MCF 10A (cell line): ENCODE data around the gene CROCC. TPM values are rescaled to one million over a fixed set of nuclear protein-coding genes. Genes with fewer than 3 reads are reported as not detected.
"Not testable (repeated sequence)": the region's sequence is repeated elsewhere in the genome, so short reads cannot be mapped to it uniquely, and the experiment has no call there.

ENCODE experiments used
- Bru-seq: library from RNA; stranded (reverse); fragments of 400-500 nt; gene quantifications from one replicate; lab custom pipeline; 2021; lab: Mats Ljungman, UMichigan
- BruChase-seq, 2 experiments: library from RNA; stranded (reverse); fragments of 400-500 nt; gene quantifications; one replicate each; lab custom pipeline; 2021; lab: Mats Ljungman, UMichigan
- BruUV-seq: library from RNA; stranded (reverse); fragments of 400-500 nt; replicated peaks from 2 replicates; lab custom pipeline; 2021; lab: Mats Ljungman, UMichigan
- CTCF ChIA-PET: fragments of 300-600 bp; sonication (Branson Sonifier 250); formaldehyde crosslinking; extraction: SDS; loops from one replicate; lab custom pipeline; 2021; ENCODE audit warnings: antibody characterized with exemption, inconsistent platforms; lab: Yijun Ruan, JAX
- POLR2A ChIA-PET: fragments of 300-600, 350-650 bp; sonication (Branson Sonifier 250); formaldehyde crosslinking; extraction: SDS; loops from one replicate; lab custom pipeline; 2020; ENCODE audit warnings: antibody characterized with exemption, inconsistent platforms; lab: Yijun Ruan, JAX
- DNase-seq: peaks from one replicate; pipeline ENCODE4 v3.0.0-alpha.2; 2018; ENCODE audit not compliant: unreplicated experiment
- H3K27ac Mint-ChIP-seq: one replicate; pipeline ENCODE4 v1.8.0; 2022; ENCODE audit warnings: mild to moderate bottlenecking, low read depth, mixed read lengths; ENCODE audit not compliant: unreplicated experiment
- H3K27me3 Mint-ChIP-seq: one replicate; pipeline ENCODE4 v1.8.0; 2022; ENCODE audit warnings: mixed read lengths; ENCODE audit not compliant: insufficient read depth, unreplicated experiment
- H3K36me3 Mint-ChIP-seq: one replicate; pipeline ENCODE4 v1.8.0; 2022; ENCODE audit warnings: mild to moderate bottlenecking, moderate library complexity, mixed read lengths; ENCODE audit not compliant: insufficient read depth, unreplicated experiment
- H3K4me1 Mint-ChIP-seq: one replicate; pipeline ENCODE4 v1.8.0; 2022; ENCODE audit warnings: mixed read lengths; ENCODE audit not compliant: insufficient read depth, unreplicated experiment
- H3K4me3 Mint-ChIP-seq: one replicate; pipeline ENCODE4 v1.8.0; 2022; ENCODE audit warnings: mild to moderate bottlenecking, moderate library complexity, mixed read lengths; ENCODE audit not compliant: unreplicated experiment
- H3K9me3 Mint-ChIP-seq: one replicate; pipeline ENCODE4 v1.8.0; 2022; ENCODE audit warnings: mixed read lengths; ENCODE audit not compliant: unreplicated experiment
- CTCF ChIP-seq: fragments of 200-600 bp; IDR thresholded peaks from one replicate; pipeline ENCODE4 v1.8.0; 2022; ENCODE audit warnings: antibody characterized with exemption, mild to moderate bottlenecking; ENCODE audit not compliant: unreplicated experiment
- intact Hi-C: fragments of 100-400 bp; cut with micrococcal nuclease; formaldehyde crosslinking; loops from 2 replicates; pipeline ENCODE4 v1.14.1; 2022
- long read RNA-seq: library from polyadenylated mRNA; stranded (forward); transcript quantifications from one replicate; pipeline ENCODE4 v2.0.0, GENCODE V29; 2022
- total RNA-seq: library from RNA; stranded (reverse); gene quantifications from 2 replicates; pipeline ENCODE4 v1.2.3, GENCODE V29; 2022

CROCC gene
- 8.8 and 9.6 TPM in 2 replicates for total RNA-seq
- Bru-seq, nascent RNA = percentile 35 among the genes with signal in this experiment
- percentile 37 among the genes with signal in this experiment for BruChase-seq, experiment 1, labeled RNA remaining after a 6-hour chase
- BruChase-seq, experiment 2, labeled RNA remaining after a 2-hour chase = percentile 33 among the genes with signal in this experiment
- long read RNA-seq, partial matches to known transcripts = 2 of 6 reads
- long read RNA-seq, other reads (novel, unspliced or antisense) = 4 of 6 reads

- ChIA-PET CTCF (interaction anchor here (0.6 kb wide), 1 partner anchor 12 kb away, joined by 3 read pairs; no protein-coding TSS in a partner anchor), POLR2A (interaction anchor here (0.6 kb wide), 1 partner anchor 93 kb away, joined by 3 read pairs; no protein-coding TSS in a partner anchor)
- Mint-ChIP-seq H3K9me3 (no peaks in the 10 kb centered on the region), H3K4me1 (peaks cover 31% of the 10 kb centered on the region), H3K27ac (no peak within 1 kb of the TSS), H3K36me3 (no peaks in the 10 kb centered on the region), H3K4me3 (no peak within 1 kb of the TSS), H3K27me3 (no peaks in the 10 kb centered on the region)
- intact Hi-C loops = no loop called here
- no TSS peak for BruUV-seq
- TF ChIP-seq CTCF = no peak
- DNase-seq = no peak
Measured at GRCh38 chr1:16921391-16922185, at the start of gene CROCC. Gene CROCC, plus strand, starts transcription at chr1:16921931. Its CDS starts 88 bp downstream, at chr1:16922019.

GRCh38 chr1:16872152-16873075, 49.3 kb upstream of the CROCC start:
- POLR2A ChIA-PET, DNase-seq, BruUV-seq, H3K9me3 Mint-ChIP-seq, H3K4me3 Mint-ChIP-seq, H3K27ac Mint-ChIP-seq, CTCF ChIA-PET, H3K4me1 Mint-ChIP-seq, H3K36me3 Mint-ChIP-seq, intact Hi-C loops: not testable (repeated sequence)
- H3K27me3 Mint-ChIP-seq = peaks cover 22% of the 10 kb centered on the region

GRCh38 chr1:16873076-16873879, 48.5 kb upstream of the CROCC start:
- H3K4me1 Mint-ChIP-seq, CTCF ChIA-PET, H3K27ac Mint-ChIP-seq, BruUV-seq, POLR2A ChIA-PET, DNase-seq, H3K9me3 Mint-ChIP-seq, intact Hi-C loops, H3K36me3 Mint-ChIP-seq: not testable (repeated sequence)
- H3K27me3 Mint-ChIP-seq = peaks cover 22% of the 10 kb centered on the region
- H3K4me3 Mint-ChIP-seq = peak overlapping the region; percentile 40

- H3K9me3 Mint-ChIP-seq, BruUV-seq, H3K27ac Mint-ChIP-seq: not testable (repeated sequence)
Measured at GRCh38 chr1:16874968-16875765, 46.6 kb upstream of the CROCC start.

GRCh38 chr1:16881742-16882141, 40.0 kb upstream of the CROCC start:
- intact Hi-C loops, BruUV-seq, H3K36me3 Mint-ChIP-seq, H3K9me3 Mint-ChIP-seq, DNase-seq, CTCF ChIA-PET, POLR2A ChIA-PET, H3K4me3 Mint-ChIP-seq, H3K27ac Mint-ChIP-seq, H3K4me1 Mint-ChIP-seq: not testable (repeated sequence)
- peaks cover 63% of the 10 kb centered on the region for H3K27me3 Mint-ChIP-seq

More at GRCh38 chr1:16874968-16875765, 46.6 kb upstream of the CROCC start:
- H3K4me1 Mint-ChIP-seq, POLR2A ChIA-PET, H3K4me3 Mint-ChIP-seq, DNase-seq, CTCF ChIA-PET, intact Hi-C loops, H3K36me3 Mint-ChIP-seq: not testable (repeated sequence)
- peaks cover 35% of the 10 kb centered on the region for H3K27me3 Mint-ChIP-seq
